Duodenal mucosa (tissue), 2 donors: Measurements from ENCODE around the gene DNAJC17.

Experiments
- H3K27ac ChIP-seq: one replicate; pipeline ENCODE4 v1.7.0; 2013; ENCODE audit warnings: low read depth, low read length
- H3K27me3 ChIP-seq, 2 donors: one replicate each; pipeline ENCODE4 v1.7.0; 2013; ENCODE audit warnings: low read length in 2 of 2, control low read depth in 1 of 2; ENCODE audit not compliant: insufficient read depth in 2 of 2, control insufficient read depth in 1 of 2
- H3K36me3 ChIP-seq, 2 donors: one replicate each; pipeline ENCODE4 v1.7.0; 2013; ENCODE audit warnings: low read length in 2 of 2, control low read depth in 1 of 2; ENCODE audit not compliant: insufficient read depth in 2 of 2, control insufficient read depth in 1 of 2
- H3K4me1 ChIP-seq, 2 donors: one replicate each; pipeline ENCODE4 v1.7.0; 2013; ENCODE audit warnings: low read length in 2 of 2, control low read depth in 1 of 2; ENCODE audit not compliant: insufficient read depth in 2 of 2, control insufficient read depth in 1 of 2
- H3K4me3 ChIP-seq, 2 donors: one replicate each; pipeline ENCODE4 v1.7.0; 2013; ENCODE audit warnings: low read length in 2 of 2, low read depth in 1 of 2
- H3K9ac ChIP-seq, 2 donors: one replicate each; pipeline ENCODE4 v1.7.0; 2013; ENCODE audit warnings: low read length in 2 of 2, low read depth in 1 of 2
- H3K9me3 ChIP-seq, 2 donors: one replicate each; pipeline ENCODE4 v1.7.0; 2013; ENCODE audit warnings: low read length in 2 of 2, control low read depth in 1 of 2; ENCODE audit not compliant: control insufficient read depth in 1 of 2

DNAJC17 gene

GRCh38 chr15:40722354-40722753 lies 84.9 kb downstream of the DNAJC17 start:
- H3K4me3 ChIP-seq, result no peak overlapping the region
- H3K36me3 ChIP-seq, result peaks cover 0 to 6% of the 10 kb centered on the region in 2 donors
- no peaks in the 10 kb centered on the region for H3K9me3 ChIP-seq
- H3K27ac ChIP-seq, result no peak overlapping the region
- no peak overlapping the region for H3K9ac ChIP-seq
- H3K4me1 ChIP-seq, result no peaks in the 10 kb centered on the region
- no peaks in the 10 kb centered on the region for H3K27me3 ChIP-seq

GRCh38 chr15:40721701-40722100 lies 85.6 kb downstream of the DNAJC17 start:
- Histone ChIP-seq H3K27ac (no peak overlapping the region), H3K9me3 (no peaks in the 10 kb centered on the region), H3K27me3 (no peaks in the 10 kb centered on the region), H3K9ac (no peak overlapping the region), H3K4me3 (no peak overlapping the region), H3K4me1 (no peaks in the 10 kb centered on the region), H3K36me3 (peaks cover 0 to 6% of the 10 kb centered on the region in 2 donors)

GRCh38 chr15:40716165-40716564 lies 91.1 kb downstream of the DNAJC17 start:
- peaks cover 0 to 6% of the 10 kb centered on the region in 2 donors for H3K36me3 ChIP-seq
- H3K27me3 ChIP-seq, result no peaks in the 10 kb centered on the region
- no peaks in the 10 kb centered on the region for H3K4me1 ChIP-seq
- no peaks in the 10 kb centered on the region for H3K9me3 ChIP-seq
- H3K27ac ChIP-seq, result no peak overlapping the region
- no peak overlapping the region for H3K4me3 ChIP-seq
- no peak overlapping the region for H3K9ac ChIP-seq
